Inflammatory macrophage treated with lipopolysaccharide for 4 hours (primary cell): ENCODE results near the gene C20orf141.
"Not testable (repeated sequence)": the region's sequence is repeated elsewhere in the genome, so short reads cannot be mapped to it uniquely, and the experiment has no call there.

Experiments
- DNase-seq: peaks from one replicate; pipeline ENCODE4 v3.0.0-alpha.2; 2020

The C20orf141 gene

DNA sequence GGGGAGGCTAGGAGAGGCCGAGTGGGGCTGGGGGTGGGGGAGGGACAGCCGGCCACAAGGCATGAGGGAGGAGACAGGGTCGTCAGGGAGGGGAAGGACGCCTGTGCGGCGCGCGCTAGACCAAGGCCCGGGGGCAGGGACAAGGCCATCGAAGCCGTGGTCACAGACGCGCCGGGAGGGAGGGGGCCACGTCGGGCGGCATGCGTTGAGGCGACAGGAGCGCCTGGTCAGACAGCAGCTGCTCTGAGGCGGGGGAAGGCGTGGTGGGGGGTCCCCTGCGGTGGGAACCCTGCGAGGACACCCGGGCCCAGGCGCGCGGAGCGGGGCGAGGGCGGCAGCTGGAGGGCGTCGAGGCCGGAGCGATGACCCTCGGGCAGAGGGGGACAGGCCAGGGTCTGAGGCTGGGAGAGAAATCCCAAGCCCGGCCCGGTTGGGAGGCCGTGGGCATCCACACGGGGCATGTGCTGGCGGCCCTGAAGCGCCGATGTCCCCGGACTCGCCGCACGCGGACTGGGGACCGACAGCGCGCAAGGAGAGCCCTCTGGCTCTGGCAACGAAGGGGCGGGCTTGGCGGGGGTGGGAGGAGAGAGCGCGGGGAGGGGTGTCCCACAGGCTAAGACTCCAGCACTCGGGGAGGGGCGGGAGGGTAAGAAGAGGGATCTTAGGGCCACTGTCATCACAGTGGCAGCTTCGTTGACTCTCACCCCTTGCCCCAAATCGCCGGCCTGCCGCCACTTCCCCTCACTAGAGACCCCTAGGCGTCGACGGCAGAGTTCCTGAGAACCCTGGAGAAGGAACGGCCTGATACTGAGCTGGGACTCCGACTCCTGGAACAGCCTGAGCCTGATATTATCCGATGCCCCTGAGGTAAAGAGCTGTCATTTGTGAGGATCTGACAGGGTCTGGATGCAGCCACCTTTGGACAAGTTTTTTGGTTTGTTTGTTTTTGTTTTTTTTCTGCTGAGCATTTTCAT lies 6.4 kb downstream of the C20orf141 start:
- DNase-seq, result no peak

DNA sequence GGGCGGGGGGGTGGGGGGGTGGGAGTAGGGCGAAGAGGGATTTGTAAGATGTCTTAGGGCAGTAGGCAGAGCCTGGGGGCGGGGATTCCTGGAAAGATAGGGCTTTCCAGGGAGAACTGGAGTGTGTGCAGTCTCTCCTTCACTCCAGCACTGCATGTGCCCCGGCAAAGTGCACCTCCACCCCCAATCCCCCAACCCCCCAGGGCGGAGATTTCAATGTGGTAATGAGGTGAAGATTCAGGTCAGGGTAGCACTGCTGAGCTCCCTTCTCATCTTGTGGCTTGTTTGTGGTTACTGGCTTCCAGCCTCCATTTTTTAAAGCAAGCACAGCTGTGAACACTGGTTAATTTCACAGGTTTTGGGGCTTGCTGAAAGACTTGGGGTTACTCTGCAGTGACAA lies 7.3 kb downstream of the C20orf141 start:
- no peak for DNase-seq

DNA sequence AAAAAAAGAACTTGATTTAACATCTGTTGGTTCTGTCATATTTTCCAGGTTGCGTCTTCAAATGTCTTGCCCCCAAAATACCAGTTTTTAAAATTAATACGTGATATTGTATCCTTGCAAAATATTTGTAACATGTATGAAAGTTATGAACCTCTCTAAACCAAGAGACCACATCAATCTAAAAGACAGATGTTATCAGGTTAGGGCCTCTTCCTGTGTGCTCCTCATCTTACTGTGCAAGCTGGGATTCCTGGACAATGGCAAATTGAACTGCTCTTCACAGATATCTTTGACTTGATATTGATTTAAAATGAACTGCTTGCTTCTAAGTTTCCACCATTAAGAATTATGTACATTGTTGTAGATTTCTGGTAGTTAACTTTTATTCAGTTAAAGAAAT lies 11.0 kb downstream of the C20orf141 start:
- DNase-seq, result no peak

DNA sequence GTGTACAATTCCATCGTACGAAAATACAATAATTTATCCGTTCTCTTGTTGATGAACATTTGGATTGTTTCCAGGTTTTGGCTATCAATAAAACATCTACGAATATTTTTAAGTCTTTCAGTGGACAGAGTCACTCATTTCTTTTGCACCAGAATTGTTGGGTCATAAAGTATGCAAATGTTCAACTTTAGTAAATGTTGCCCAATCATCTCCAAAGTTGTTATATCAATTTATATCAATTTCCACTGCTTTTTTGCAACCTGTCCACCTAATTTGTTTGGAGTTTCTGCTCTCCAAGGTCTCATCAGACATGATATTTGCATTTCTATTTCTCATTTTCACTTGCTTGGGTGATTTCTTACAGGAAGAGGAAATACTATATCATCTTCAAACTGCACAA lies 11.9 kb downstream of the C20orf141 start:
- DNase-seq, result no peak

DNA sequence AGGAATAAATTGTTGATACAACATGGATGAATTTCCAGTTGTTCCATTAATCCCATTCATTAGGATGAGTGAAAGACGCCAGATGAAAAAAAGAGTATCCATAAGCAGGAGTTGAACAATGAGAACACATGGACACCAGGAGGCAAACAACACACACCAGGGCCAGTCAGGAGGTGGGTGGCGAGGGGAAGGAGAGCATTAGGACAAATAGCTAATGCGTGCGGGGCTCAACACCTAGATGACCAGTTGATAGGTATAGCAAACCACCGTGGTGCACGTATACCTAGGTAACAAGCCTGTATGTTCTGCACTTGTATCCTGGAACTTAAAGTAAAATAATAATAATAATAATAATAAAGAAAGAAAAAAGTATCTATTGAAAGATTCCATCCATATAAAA lies 14.6 kb downstream of the C20orf141 start:
- DNase-seq, result no peak

DNA sequence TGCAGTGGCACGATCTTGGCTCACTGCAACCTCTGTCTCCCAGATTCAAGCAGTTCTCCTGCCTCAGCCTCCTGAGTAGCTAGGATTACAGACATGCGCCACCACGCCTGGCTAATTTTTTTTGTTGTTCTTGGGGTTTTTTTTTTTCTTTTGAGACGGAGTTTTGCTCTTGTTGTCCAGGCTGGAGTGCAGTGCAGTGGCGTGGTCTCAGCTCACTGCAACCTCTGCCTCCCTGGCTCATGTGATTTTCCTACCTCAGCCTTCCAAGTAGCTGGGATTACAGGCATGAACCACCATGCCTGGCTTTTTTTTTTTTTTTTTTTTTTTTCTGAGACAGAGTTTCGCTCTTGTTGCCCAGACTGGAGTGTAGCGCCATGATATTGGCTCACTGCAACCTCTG lies 16.4 kb downstream of the C20orf141 start:
- not testable (repeated sequence) for DNase-seq

DNA sequence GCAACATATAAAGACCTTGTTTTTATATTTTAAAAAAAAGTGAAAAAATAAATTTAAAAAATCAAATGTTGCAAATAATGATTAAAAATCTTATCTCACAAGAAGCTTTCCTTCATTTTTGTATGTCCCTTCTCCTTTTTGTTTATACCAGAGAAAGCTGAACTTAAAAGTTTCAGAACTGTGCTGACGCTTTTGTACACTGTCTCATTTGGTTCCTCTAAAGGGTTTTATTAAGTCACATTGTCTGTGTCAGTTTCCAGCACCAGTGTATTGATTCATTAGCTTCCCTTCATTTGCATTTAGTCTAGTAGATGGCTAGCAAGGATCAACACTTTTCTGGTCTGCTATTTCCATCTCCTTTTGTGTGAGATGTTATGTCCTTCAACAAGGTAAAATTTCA lies 19.0 kb downstream of the C20orf141 start:
- peak; percentile 83 for DNase-seq

DNA sequence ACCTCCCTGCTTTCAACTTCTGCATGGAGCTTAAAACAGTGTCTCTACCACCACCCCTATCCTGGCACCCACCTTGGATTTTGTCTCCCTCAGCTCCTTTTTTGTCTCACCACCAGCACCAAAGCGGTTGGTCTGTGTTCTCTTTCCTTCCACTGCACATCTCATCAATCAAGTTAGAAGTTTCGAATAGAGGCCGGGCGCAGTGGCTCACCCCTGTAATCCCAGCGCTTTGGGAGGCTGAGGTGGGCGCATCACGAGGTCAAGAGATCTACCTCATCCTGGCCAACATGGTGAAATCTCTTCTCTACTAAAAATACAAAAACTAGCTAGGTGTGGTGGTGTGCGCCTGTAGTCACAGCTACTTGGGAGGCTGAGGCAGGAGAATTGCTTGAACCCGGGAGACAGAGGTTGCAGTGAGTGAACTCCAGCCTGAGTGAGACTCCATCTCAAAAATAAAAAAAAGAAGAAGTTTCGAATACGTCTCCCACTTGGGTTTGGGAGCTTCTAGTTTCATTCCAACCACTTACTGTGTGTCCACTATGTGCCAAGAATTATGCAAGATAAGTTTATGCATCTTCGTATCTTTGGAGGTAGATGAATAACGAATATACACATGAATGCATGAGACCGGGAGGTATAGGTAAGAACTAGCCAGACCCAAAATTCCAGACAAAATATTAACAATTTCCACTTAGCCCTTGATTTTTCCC lies 19.8 kb downstream of the C20orf141 start:
- DNase-seq, result peak; percentile 61

DNA sequence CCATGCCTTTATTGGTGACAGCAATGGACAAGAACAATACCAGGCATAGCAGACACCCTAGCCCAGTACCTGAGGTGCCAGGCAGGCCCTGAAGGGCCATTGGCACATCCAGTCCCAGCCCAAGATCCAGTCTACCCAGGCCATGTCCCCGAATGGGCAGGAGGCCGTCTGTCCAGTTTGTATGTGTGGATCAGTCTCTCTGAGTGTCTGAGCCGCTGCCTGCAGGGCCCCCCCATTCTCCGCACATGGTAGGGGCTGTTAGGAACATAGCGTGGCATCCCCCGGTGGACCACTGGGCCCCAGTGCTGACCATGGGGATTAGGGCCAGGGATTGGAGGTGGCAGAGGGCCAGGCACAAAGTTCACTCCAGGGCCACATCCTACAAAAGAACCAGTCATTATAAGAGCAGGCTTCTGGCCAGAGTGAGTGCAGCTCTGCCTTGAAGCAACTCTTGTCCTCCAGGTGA lies 20.6 kb downstream of the C20orf141 start:
- no peak for DNase-seq

DNA sequence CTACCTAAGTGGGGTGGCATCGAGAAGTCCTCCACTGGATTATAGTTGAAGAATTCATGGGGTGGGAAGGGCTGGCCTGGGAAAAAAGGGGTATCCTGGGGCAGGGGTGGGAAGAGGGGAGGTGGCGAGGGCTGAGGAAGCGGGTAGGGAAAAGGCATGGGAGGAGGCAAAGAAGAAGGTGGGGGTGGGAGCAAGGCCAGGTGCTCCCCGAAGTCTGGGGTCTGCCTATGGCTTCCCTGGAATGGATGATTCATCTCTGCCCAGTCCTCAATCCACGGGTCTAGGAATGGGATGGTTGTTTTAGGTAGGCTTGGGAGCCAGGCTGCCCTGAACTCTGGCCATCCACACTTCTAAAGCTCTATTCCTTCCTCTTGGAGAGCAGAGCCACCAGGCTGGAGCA lies 21.2 kb downstream of the C20orf141 start:
- no peak for DNase-seq

DNA sequence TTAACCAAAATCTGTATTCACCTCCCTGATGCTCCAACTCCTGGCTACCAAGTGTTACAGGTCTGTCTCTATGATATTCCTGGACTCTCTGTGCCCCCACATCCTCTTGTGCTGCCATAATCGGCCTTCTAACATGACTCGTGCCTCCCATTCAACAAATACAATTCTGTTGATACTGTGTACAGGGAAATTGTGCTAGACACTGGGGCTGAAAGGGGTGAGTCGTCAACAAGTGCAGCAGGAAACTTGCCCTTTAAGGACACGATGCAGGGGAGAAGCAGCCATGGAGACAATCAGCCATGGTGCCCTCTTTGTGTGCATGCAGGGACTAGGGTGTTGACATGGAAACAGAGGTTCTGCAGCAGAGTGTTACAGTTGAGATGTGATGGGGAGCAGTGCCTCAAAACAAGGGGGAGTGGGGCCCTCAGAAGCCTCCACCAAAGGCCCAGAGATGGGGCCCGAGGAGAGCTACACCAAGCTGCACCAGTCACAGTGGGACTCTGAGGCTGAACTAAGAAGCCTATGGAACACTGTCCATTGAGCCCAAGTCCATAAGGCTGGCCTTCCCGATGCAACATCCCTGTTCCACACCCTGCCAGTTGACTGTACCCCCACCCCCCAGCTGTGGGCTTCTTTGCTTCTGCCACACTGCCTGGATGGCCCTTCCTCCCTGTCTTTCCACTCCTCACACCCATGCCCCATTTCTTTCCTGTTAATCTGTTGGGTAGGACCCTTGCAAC lies 22.6 kb downstream of the C20orf141 start:
- no peak for DNase-seq

DNA sequence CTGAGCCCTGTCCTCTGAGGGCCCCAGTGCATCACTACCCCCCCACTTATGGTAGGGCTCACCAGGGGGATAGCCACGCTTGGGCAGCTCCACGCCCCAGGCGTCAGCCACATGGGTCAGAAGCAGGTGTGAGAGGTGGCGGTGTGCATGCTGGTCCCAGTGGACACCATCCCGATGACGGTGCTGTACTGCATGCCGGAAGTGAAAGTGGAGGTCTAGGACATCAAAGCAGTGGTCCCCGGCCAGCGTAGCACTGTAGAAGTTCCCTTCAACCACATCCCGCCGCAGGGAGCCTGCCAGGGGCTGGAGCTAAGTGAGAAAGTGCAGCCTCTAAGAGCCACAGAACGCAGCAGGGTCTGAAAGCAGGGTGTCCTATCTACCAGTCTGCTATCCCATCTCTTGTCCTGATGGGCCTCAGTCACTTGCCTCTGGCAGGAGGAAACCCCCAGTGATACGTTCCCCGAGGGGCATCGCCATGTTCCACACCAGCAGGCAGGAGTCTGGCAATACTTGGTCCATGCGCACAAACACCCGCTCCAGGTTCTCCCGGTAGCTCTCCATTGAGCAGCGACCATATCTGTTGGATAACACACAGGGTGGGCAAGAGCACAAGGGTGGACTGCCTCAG lies 23.5 kb downstream of the C20orf141 start:
- no peak for DNase-seq

DNA sequence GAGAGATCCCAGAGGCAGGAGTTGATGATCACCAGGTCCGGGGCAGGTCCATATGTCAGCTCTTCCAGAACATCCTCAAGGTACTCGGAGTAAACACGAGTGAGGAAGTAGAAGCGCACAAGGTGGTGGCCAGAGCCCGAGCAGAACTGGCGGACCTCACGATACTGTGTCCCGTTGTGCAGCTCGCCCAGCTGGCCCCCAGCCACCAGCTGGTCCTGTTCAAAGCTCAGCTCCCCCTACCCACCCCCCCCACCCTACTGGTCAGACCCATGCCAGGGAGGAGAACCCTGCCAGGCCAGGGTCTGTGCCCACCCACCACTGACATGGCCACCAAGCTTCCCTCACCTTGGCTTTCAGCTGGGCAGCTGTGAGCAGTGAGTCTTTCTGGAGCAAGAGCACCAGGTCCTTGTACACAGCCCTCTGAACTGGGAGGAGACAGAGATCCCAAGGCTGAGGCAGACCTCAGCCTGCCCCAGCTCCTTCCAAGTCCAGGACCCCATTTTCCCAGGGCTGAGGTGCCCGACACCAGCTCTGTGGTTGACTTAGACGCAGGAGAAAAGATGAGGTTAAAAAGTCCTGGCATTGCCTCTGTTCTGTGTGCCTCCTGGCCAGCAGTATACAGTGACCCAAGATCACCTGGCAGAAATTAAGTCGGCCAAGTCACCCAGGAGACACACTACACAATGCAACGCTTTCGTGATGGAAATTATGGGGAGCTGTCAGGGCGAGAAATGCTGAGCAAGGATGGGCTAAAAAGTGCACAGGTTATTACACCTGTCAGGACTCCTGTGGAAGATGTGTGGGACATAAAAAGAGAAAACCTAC lies 24.3 kb downstream of the C20orf141 start:
- no peak for DNase-seq

DNA sequence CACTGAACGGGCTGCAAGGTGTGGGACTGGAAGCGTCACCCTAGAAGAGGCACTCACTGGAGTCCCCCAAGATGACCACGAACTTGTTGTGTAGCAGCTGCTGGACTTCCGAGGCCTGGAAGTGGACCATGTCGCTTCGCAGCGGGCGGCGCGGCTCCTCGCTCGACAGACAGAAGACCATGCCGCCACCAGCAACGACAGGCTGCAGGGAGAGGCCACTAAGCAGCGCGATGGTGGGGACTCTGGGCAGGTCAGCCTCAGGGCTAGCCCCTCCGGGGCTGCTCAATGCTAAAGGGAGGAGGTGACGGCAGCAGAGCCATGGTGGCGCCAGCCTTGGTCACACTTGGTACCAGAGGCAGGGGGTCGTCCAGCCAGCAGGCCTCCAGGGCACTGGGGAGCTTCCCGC lies 24.9 kb downstream of the C20orf141 start:
- DNase-seq, result no peak

DNA sequence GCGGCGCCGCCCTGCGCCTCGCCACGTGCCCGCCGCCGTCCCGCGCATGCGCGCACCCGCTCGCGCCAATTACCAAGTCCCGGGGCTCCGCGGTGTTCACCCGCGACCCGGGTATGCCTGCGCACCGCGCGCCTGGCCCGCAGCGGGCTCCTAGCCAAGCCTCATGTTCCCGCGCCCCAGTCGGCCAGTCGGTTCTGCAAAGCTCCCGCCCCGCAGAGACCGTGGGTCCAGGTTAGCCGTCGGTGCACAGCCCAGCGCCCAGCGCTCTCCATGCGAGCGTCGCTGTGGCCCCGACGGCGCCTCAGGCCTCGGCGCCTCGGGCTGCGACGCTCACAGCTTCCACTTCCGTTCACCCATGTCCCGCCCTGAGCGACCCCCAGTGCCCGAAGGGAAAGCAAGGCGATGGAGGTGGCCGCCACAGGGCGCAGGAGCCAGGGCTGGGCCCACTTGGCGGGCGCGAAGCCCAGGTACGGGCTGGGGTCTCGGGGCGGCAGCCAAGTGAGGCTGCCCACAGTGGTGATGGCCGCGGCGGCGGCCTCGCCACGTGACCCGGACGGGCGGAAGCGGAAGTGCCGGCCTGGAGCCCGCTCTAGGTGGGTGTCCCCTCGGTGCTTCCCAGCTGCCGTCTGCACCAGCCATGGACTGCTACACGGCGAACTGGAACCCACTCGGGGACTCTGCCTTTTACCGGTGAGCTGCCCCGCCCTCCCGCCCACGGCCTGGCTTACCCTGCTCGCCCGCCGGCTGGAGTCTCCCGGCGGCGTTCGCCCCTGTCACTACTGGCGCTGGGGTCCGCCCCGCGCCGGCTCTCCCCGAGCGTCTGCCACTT lies 25.6 kb downstream of the C20orf141 start, which contains the start of the genes PCED1A and VPS16:
TSS of gene PCED1A (minus strand) at position 518 of the 829 bp plus-strand sequence. CDS start 743 bp downstream, outside the sequence.
TSS of gene VPS16 (plus strand) at position 608 of the 829 bp plus-strand sequence. CDS start at position 638, 30 bp downstream.
- peak; percentile 89 for DNase-seq

DNA sequence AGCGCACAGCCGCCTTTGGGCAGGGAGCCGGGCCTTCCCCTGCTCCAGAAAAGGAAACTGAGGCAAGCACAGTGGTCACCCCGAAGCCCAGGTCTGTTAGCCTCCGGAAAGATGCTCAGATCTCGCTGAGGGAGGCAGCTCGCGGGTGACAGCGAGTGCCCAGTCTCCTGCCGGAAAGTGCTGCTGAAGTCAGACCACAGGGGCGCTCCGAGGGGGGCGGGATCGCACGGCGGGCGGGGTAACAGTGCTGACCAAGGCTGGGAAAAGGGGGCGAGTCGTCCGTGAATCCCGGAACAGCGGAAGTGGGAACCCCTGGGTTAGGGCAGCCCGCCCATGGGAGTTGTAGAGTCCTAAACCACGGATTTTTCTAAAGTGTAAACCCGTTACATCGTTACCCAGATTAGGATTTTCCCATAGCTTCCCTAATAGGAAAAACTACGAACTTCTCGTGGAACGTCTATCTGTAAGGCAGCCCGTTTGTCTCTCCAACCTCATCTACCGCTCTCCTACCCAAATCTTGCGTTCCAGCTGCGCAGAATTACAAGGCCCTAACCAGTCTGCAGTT lies 26.3 kb downstream of the C20orf141 start:
- peak; percentile 55 for DNase-seq

DNA sequence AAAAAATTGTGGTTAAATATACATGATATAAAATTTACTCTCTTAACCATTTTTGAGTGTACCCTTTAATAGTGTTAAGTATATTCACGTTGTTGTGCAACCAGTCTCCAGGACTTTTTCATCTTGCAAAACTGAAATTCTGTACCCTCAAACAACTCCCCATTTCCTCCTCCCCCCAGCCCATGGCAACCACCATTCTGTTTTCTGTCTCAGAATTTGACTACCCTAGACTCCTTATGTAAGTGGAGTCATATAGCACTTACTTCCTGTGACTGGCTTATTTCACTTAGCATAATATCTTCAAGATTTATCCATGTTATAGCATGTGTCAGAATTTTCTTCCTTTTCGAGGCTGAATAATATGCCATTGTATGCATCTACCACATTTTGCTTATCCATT lies 30.8 kb downstream of the C20orf141 start:
- DNase-seq, result peak; percentile 25

DNA sequence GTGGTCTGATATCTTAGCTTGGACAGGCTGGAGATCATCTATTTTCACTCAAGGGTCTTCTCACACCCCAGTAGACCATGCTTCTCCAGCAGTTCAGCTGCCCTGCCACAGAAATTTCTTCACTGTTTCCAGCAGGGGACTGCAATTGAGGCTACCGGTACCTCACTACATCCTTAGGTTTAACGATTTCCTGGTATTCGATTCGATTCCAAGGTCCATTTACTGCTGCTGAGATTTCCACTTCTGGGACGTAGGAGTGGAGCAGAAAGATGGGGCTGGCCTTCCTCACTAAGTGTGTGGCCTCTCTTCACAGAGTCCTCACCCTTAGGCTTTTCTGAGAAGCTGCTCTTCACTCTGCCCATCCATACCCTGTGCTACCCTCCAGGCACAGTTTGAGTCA lies 31.9 kb downstream of the C20orf141 start:
- DNase-seq, result no peak

DNA sequence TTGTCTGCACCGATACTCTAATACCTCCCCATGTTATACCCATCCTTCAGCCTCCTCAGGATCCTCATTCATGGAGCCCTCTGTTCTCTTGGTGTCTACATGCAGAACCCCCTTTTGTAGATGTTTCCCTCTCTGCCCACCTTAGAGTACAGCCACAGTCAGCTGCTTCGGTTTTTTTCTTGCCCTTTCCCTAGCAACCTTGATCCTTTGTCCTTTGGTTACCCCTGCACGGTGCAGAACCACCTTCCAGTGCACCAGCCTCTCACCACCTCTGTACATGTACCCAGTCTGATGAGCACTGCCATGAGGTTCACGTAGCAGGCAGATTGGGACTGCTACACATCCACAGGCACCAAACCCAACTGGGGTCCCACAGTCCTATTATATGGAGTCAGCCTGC lies 33.0 kb downstream of the C20orf141 start:
- DNase-seq, result no peak

DNA sequence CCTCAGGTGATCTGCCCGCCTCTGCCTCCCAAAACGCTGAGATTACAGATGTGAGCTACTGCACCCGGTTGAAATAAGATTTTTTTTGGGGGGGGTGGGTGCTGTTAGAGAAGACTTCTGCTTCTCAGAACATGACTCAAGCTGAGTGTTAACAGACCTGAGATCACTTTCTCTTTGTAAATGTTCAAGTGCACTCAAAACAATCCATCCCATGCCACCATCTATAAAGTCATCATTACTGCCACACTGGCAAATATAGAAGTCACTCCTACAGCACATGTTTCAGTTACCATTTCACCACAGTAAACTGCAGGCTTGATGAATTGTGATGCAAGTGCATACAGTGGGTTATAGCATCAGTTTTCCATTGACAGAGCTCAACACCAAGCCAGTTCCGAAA lies 34.7 kb downstream of the C20orf141 start:
- DNase-seq, result peak; percentile 30
